HG03025 (cell line): ENCODE results near the gene PLEKHA1.

Experiments
- ATAC-seq: cut with Tn5 transposase; IDR thresholded peaks from one replicate; pipeline ENCODE4 v1.9.1; 2021; ENCODE audit warnings: mild to moderate bottlenecking, moderate library complexity; ENCODE audit not compliant: unreplicated experiment, low FRiP score

The PLEKHA1 gene

DNA sequence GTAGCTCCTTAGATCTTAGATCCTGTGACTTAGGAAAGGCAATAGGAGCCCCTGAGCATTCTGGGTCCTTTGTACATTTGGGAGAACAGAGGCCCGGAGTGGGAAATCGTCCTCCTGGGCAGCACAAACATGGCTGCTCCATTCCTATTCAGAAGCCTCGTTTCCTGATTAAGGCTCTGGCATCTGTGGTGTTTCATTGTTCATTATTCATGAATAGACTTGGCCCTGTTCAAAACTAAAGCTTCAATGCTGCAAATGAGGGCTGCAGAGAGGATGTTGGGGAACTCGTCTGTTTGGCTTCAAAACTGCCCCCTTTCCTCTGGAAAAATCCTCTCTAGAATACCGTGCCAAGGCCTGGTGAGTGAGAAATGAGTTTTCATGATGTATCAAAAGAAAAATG is 83.4 kb downstream of the PLEKHA1 start:
- ATAC-seq, result no peak

DNA sequence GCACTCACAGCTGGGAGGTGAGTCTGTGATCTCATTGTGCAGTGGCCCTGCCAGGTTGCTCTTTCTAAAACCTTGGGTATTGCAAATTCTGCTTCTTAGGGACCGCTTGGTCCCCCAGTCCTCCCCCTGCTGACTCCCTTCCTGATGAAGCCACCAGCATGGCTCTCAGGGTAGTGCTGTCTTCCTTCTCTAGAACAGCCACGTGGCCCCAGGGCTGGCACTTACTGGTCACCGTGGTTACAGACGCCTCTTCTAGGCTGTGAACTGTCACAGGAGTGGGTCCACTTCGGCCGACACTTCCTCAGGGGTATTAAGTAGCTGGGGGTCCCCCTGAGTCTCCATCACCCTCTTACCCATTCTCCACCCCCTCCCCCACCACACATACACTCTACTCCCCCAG is 84.2 kb downstream of the PLEKHA1 start:
- ATAC-seq, result no peak

DNA sequence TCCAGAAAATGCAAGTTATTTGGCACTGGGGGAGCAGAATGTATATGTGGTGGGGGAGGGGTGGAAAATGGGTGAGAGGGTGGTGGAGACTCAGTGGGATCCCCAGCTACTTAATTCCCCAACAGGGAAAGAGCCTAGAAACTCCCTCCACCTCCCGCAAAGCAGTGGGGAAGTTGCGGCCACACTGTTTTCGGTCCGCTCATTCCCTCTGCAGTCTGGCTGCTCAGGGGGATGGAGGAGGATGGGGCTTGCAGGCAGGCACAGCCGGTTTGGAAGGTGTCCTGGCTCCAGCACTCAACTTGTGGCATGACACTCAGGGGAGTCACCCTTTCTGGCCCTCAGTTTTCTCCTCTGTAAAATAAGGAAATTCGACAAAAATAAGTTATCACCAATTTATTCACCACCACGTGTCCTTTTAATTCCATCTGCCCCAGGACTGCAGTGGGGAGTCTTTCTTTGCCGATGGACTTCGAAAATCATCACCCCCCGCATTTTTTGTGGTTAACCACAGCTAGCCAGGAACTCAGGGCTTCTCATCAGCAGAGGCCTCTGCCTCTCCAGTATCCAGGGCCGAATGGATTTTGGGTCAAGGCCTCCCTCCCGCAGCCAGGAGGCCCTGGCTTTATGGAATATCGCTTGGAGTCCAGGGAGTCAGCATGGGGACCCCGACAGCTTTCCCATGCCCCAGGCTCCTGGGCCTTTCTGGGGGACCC is 85.2 kb downstream of the PLEKHA1 start:
- no peak for ATAC-seq

GRCh38 chr10:122460891-122461293 is 86.4 kb downstream of the PLEKHA1 start:
- ATAC-seq, result no peak

GRCh38 chr10:122461367-122461728 is 86.8 kb downstream of the PLEKHA1 start, which contains the start of gene HTRA1:
HTRA1 (plus strand) TSS chr10:122461553; CDS start chr10:122461653, 100 bp downstream.
- no peak for ATAC-seq

DNA sequence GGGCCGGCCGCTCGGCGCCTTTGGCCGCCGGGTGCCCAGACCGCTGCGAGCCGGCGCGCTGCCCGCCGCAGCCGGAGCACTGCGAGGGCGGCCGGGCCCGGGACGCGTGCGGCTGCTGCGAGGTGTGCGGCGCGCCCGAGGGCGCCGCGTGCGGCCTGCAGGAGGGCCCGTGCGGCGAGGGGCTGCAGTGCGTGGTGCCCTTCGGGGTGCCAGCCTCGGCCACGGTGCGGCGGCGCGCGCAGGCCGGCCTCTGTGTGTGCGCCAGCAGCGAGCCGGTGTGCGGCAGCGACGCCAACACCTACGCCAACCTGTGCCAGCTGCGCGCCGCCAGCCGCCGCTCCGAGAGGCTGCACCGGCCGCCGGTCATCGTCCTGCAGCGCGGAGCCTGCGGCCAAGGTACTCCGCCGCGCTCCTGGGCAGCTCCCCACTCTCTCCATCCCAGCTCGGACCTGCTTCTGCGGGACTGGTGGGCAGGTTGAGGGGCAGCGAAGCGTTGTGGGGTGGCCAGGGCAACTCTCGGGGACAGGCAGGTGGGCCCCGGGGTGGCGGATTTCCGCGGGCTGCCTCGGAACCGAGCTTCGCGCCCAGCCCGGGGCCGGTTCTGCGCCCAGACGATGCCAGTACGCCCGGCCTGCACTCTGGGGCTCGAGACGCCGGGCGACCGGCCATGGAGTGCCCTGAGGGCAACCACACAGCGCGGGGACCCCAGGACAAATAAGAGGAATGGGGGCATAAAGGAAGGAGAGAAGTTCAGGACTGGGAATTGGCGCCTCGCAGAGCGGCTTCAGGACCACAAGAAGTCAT is 87.4 kb downstream of the PLEKHA1 start:
- no peak for ATAC-seq

- no peak for ATAC-seq
Observed at GRCh38 chr10:122462533-122463465, 88.3 kb downstream of the PLEKHA1 start.

- no peak for ATAC-seq
Observed at GRCh38 chr10:122463466-122464249, 89.2 kb downstream of the PLEKHA1 start.

- no peak for ATAC-seq
Observed at GRCh38 chr10:122464250-122464510, 89.7 kb downstream of the PLEKHA1 start.

GRCh38 chr10:122464586-122464985 is 90.1 kb downstream of the PLEKHA1 start:
- no peak for ATAC-seq

DNA sequence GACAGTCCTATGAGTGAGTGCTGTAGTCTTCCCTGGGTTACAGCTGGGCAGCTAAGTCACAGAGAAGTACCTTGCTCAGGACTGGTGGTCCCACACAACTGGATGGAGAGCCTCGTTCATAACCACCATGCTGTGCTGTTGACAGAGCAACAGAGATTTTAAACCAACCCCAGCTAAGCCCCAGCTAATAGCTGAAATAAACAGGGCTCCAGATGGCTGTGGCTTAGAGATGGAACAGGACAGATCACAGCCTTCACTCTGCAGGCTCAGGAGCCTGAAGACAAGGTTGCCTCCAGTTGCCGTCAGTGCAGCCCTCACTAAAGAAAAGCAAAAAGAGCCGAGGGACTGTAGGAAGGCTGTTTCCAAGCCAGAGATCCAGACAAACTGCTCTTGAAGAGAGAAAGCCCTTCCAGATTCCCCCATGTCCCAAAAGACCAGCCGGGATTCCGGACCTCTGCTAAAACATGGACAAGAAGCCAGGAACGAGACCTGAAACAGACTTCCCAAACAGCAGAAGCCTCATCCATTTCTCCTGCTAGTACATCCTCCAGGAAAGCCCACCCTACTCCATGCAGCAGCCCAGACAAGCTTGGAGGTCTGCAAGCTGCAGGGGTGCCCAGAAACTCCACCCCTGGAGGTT is 91.0 kb downstream of the PLEKHA1 start:
- ATAC-seq, result no peak

DNA sequence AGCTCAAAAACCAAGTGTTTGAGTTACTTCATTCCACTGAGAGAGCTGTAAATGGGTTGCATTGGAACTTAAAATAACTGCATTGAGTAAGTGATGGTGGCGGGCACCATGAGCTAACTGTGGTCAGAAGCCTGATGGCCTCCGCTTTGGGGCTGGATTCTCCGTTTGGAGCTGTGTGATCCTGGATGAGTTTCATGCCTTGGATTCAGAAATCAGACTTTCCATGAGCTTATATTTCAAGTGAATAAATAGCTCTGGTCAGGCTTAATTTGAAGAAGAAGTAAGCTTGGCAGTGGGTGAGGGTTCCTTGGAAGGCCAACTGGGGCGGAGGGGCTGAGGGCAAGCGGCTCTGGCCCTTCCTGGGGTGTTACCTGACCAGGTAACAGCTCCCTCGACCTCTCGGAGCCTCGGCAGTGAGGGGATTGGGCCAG is 92.5 kb downstream of the PLEKHA1 start:
- ATAC-seq, result no peak

GRCh38 chr10:122467701-122468100 is 93.2 kb downstream of the PLEKHA1 start:
- ATAC-seq, result no peak

DNA sequence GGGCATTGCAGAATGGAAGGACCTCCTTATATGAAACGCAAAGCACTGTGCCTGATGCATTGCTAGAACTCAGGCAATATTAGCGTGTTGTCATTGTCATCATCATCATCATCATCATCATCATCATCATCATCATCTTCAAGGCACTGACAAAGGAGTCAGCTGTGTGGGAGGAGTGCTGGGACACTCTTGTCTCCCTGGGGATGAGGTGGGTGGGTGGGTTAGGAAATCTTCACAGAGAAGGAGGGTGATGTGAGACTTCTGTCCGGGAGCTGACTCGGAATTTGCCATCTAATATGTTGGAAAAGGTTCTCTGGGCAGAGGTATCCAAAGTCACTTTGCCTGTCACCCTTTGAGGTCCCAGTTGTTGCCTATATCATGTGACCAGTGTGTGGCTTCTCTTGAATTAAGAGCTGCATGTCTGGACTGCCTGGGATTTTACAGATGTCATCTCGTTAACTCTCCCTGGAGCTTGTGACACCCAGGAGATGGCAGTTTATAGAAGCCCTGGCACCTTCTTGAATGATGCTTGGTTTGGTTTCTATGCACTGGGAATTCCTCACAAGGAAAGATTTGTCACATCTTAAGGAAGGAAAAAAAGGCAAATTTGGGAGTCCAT is 93.9 kb downstream of the PLEKHA1 start:
- no peak for ATAC-seq

DNA sequence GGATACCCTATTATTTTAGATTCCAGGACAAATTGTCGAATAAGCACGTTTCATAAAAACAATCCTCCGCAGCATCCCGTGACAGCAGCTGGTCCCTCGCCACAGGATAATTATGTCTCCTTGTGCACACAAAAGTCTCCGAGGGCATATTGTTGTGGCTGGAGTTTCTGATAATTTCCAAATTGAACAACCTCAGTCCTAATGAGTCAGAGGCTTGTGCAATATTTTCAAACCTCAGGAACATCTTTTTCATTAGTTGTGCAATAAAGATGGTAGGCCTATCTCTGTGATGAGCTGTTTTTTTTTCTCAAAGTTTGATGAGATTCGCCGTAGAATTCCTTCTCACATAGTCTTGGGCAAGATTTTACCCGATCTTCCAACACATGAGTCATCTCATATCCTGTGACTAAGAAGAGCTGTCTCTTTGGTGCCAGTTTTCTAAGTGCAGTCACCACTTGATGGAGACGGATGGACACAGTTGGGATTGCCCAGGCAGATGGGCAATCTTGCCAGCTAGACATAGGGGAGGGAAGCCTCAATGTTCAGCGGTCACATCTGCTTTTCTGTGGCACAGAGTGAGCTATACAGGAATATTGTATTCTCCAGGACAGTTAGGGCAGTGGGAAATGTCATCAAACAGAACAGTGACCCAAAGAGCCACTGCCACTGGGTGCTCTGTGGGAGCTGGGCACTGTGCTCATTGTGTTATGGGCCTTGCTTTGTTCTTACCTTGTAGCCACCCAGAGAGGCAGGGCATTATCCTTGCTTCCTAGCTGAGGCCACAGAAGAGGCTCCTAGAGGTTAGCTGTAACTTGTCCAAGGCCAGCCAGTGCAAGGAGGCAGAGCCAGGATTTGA is 94.6 kb downstream of the PLEKHA1 start:
- ATAC-seq, result no peak

GRCh38 chr10:122469848-122470247 is 95.3 kb downstream of the PLEKHA1 start:
- no peak for ATAC-seq

DNA sequence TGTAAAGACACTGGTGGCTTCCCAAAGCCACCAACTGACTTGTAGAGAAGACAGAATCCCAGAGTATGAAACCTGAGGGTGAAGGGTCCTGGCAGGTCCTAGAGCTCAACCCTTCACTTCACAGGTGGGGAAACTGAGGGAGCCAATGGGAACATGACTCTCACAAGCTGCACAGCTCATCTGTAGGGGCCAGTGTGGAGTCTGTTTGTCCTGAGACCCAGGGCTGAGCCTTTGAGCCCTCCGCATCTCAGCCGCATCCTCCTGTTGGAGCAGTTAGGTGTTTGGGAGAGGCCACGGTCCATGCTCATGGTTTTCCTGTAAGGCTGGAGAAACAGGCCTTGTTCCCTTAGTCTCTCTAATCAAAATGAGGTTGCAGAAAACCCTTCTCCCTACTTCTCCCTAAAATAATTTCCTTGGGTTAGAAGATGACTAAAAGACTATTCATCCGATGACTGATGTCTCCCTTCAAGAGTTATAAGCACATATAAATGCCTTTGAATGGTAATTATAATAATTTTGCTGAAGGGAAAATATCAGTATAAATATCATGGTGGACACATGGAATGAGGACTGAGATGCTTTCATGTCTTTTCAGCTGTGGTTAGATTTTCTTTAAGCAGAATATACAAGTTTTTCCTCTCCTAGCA is 97.1 kb downstream of the PLEKHA1 start:
- no peak for ATAC-seq

- ATAC-seq, result no peak
Observed at GRCh38 chr10:122473116-122473515, 98.6 kb downstream of the PLEKHA1 start.
